H1 (cell line): Measurements from ENCODE around the gene FLRT2.

Experiments used
- FOSL1 ChIP-seq: IDR thresholded peaks from 2 replicates; pipeline ENCODE4 v1.6.1; 2011; ENCODE audit warnings: mild to moderate bottlenecking, low read depth, low read length, moderate library complexity; ENCODE audit not compliant: insufficient read depth
- HDAC2 ChIP-seq, 2 experiments: fragments of 300-600 bp in 1 of 2; sonication (generic) in 1 of 2; IDR thresholded peaks; 2 replicates each; pipeline ENCODE4 v1.6.1; 2011 to 2012; ENCODE audit warnings: low read depth in 2 of 2, low read length in 2 of 2, mild to moderate bottlenecking in 2 of 2, moderate library complexity in 2 of 2, borderline replicate concordance in 1 of 2, inconsistent platforms in 1 of 2
- POLR2A ChIP-seq, 2 experiments: IDR thresholded peaks; 1 replicate in 1 of 2; 2 replicates in 1 of 2; pipeline ENCODE4 v1.6.1; 2011; ENCODE audit warnings: low read depth in 2 of 2, low read length in 2 of 2, mild to moderate bottlenecking in 2 of 2; ENCODE audit errors: control extremely low read depth in 1 of 2
- RAD21 ChIP-seq, 2 experiments: IDR thresholded peaks in 1 of 2; conservative IDR thresholded peaks in 1 of 2; 2 replicates each; pipeline ENCODE4 v1.6.1; 2011; ENCODE audit warnings: low read depth in 2 of 2, low read length in 2 of 2, improper control_type of control experiment in 1 of 2, inconsistent platforms in 1 of 2, mild to moderate bottlenecking in 1 of 2, moderate library complexity in 1 of 2
- YY1 ChIP-seq: IDR thresholded peaks from 2 replicates; pipeline ENCODE4 v1.6.1; 2011; ENCODE audit warnings: low read depth, mild to moderate bottlenecking, low read length
- TF ChIP-seq, protein P1 (sequence below), 3 experiments: IDR thresholded peaks; 1 replicate in 2 of 3; 2 replicates in 1 of 3; pipeline versions ENCODE4 v1.5.1 to v1.6.1; 2011; ENCODE audit warnings: low read length in 3 of 3, mild to moderate bottlenecking in 3 of 3, inconsistent platforms in 2 of 3, low read depth in 1 of 3, moderate library complexity in 1 of 3; ENCODE audit not compliant: insufficient read depth in 1 of 3; ENCODE audit errors: control extremely low read depth in 1 of 3
- TF ChIP-seq, protein P2 (sequence below): fragments of 300-600 bp; sonication (generic); IDR thresholded peaks from 2 replicates; pipeline ENCODE4 v1.7.1; 2012; ENCODE audit warnings: low read length, moderate library complexity, mild to moderate bottlenecking, inconsistent platforms; ENCODE audit not compliant: insufficient replicate concordance

DNA sequence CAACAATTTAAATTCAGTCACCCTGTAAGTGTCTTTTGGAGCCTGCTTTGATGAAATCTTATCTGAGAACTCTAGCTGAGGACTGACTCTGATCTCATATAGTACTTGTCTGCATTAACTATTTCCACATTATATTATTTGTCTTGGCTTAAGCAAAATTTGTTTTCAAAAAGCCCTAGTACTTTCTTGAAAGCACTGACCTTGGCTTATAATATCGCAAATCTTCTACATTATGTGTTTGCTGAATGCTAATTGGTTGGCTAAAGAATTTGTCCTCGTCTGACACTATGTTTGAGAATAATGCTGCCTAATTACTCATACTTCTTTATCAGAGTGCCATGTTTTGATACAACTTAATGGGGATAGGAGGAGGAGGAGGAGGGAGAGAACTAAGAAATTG is 46.9 kb upstream of the FLRT2 start:
- TF ChIP-seq, protein P1, sequence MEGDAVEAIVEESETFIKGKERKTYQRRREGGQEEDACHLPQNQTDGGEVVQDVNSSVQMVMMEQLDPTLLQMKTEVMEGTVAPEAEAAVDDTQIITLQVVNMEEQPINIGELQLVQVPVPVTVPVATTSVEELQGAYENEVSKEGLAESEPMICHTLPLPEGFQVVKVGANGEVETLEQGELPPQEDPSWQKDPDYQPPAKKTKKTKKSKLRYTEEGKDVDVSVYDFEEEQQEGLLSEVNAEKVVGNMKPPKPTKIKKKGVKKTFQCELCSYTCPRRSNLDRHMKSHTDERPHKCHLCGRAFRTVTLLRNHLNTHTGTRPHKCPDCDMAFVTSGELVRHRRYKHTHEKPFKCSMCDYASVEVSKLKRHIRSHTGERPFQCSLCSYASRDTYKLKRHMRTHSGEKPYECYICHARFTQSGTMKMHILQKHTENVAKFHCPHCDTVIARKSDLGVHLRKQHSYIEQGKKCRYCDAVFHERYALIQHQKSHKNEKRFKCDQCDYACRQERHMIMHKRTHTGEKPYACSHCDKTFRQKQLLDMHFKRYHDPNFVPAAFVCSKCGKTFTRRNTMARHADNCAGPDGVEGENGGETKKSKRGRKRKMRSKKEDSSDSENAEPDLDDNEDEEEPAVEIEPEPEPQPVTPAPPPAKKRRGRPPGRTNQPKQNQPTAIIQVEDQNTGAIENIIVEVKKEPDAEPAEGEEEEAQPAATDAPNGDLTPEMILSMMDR (IDR thresholded peaks at IDR 0.05; ENCODE audit: control extremely low read depth in 1 of 3, insufficient read depth in 1 of 3, low read depth in 1 of 3, low read length in 3 of 3), result no peak
- TF ChIP-seq POLR2A (IDR thresholded peaks at IDR 0.05; ENCODE audit: control extremely low read depth in 1 of 2, low read depth in 2 of 2, low read length in 2 of 2) (no peak), RAD21 (IDR thresholded peaks at IDR 0.05 in 1 of 2, conservative IDR thresholded peaks at IDR 0.05 in 1 of 2; ENCODE audit: low read depth in 2 of 2, low read length in 2 of 2) (no peak), FOSL1 (no peak), YY1 (no peak), HDAC2 (IDR thresholded peaks at IDR 0.05; ENCODE audit: borderline replicate concordance in 1 of 2, low read depth in 2 of 2, low read length in 2 of 2) (no peak)
- TF ChIP-seq, protein P2, sequence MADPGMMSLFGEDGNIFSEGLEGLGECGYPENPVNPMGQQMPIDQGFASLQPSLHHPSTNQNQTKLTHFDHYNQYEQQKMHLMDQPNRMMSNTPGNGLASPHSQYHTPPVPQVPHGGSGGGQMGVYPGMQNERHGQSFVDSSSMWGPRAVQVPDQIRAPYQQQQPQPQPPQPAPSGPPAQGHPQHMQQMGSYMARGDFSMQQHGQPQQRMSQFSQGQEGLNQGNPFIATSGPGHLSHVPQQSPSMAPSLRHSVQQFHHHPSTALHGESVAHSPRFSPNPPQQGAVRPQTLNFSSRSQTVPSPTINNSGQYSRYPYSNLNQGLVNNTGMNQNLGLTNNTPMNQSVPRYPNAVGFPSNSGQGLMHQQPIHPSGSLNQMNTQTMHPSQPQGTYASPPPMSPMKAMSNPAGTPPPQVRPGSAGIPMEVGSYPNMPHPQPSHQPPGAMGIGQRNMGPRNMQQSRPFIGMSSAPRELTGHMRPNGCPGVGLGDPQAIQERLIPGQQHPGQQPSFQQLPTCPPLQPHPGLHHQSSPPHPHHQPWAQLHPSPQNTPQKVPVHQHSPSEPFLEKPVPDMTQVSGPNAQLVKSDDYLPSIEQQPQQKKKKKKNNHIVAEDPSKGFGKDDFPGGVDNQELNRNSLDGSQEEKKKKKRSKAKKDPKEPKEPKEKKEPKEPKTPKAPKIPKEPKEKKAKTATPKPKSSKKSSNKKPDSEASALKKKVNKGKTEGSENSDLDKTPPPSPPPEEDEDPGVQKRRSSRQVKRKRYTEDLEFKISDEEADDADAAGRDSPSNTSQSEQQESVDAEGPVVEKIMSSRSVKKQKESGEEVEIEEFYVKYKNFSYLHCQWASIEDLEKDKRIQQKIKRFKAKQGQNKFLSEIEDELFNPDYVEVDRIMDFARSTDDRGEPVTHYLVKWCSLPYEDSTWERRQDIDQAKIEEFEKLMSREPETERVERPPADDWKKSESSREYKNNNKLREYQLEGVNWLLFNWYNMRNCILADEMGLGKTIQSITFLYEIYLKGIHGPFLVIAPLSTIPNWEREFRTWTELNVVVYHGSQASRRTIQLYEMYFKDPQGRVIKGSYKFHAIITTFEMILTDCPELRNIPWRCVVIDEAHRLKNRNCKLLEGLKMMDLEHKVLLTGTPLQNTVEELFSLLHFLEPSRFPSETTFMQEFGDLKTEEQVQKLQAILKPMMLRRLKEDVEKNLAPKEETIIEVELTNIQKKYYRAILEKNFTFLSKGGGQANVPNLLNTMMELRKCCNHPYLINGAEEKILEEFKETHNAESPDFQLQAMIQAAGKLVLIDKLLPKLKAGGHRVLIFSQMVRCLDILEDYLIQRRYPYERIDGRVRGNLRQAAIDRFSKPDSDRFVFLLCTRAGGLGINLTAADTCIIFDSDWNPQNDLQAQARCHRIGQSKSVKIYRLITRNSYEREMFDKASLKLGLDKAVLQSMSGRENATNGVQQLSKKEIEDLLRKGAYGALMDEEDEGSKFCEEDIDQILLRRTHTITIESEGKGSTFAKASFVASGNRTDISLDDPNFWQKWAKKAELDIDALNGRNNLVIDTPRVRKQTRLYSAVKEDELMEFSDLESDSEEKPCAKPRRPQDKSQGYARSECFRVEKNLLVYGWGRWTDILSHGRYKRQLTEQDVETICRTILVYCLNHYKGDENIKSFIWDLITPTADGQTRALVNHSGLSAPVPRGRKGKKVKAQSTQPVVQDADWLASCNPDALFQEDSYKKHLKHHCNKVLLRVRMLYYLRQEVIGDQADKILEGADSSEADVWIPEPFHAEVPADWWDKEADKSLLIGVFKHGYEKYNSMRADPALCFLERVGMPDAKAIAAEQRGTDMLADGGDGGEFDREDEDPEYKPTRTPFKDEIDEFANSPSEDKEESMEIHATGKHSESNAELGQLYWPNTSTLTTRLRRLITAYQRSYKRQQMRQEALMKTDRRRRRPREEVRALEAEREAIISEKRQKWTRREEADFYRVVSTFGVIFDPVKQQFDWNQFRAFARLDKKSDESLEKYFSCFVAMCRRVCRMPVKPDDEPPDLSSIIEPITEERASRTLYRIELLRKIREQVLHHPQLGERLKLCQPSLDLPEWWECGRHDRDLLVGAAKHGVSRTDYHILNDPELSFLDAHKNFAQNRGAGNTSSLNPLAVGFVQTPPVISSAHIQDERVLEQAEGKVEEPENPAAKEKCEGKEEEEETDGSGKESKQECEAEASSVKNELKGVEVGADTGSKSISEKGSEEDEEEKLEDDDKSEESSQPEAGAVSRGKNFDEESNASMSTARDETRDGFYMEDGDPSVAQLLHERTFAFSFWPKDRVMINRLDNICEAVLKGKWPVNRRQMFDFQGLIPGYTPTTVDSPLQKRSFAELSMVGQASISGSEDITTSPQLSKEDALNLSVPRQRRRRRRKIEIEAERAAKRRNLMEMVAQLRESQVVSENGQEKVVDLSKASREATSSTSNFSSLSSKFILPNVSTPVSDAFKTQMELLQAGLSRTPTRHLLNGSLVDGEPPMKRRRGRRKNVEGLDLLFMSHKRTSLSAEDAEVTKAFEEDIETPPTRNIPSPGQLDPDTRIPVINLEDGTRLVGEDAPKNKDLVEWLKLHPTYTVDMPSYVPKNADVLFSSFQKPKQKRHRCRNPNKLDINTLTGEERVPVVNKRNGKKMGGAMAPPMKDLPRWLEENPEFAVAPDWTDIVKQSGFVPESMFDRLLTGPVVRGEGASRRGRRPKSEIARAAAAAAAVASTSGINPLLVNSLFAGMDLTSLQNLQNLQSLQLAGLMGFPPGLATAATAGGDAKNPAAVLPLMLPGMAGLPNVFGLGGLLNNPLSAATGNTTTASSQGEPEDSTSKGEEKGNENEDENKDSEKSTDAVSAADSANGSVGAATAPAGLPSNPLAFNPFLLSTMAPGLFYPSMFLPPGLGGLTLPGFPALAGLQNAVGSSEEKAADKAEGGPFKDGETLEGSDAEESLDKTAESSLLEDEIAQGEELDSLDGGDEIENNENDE, result no peak
